ENCODE data around the gene CLTA. TPM values are rescaled to one million over a fixed set of nuclear protein-coding genes. Genes with fewer than 3 reads are reported as not detected.

The CLTA gene
- total and polyA plus RNA-seq, 2 donors (not counting 3 experiments of a cell fraction or from before 2014, with no cell fraction given), result 229 to 317 TPM

DNA sequence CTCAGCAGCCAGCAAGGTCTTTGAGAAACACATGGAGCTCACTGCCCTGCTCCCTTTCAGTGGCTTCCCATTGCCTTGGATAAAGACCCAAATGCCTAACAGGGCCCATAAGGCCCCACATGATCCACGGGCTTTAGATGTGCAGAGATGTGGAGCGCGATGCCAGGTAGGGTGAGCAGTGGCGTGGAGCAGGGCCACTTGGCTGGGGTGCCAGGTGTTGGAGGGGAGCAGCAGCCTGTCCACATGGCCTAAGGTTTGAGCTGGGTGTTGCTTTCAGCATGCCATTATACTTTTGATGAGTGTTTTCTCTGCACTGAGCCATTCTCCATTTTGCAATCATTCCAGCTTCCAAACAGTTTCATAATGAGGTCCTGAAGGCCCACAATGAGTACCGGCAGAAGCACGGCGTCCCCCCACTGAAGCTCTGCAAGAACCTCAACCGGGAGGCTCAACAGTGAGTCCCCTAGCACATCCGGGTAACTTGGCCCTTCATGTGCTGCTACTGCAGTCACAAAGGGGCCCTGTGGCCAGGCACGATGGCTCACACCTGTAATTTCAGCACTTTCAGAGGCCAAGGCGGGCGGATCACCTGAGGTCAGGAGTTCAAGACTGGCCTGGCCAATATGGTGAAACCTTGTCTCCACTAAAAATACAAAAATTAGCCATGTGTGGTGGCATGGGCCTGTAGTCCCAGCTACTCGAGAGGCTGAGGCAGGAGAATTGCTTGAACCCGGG is 43.1 kb upstream of the CLTA start:
- intact Hi-C loops (cut with micrococcal nuclease), result loop anchor here (2.0 kb wide), 1 partner anchor 15 kb away; no protein-coding TSS in a partner anchor
- BruUV-seq (replicated peaks), result no TSS peak
- no peak overlapping the region for H3K27ac ChIP-seq (ENCODE audit: insufficient read depth, low read depth, low read length)

More for the DNA sequence above, 43.1 kb upstream of the CLTA start:
- ChIA-PET POLR2A (no interaction called here), CTCF (interaction anchor here (0.8 to 3.5 kb wide), 4 partner anchors 11 to 124 kb away, joined by 4 to 54 read pairs (median 4); partner anchors contain the start of gene GLIPR2)
- Histone ChIP-seq H3K36me3 (ENCODE audit: control insufficient read depth in 2 of 2, extremely low read depth in 1 of 2, insufficient read depth in 2 of 2, low read length in 2 of 2) (no peaks in the 10 kb centered on the region), H2AFZ (ENCODE audit: low read depth, low read length) (no peak overlapping the region), H4K20me1 (replicated peaks; ENCODE audit: control insufficient read depth, extremely low read depth, insufficient read depth, low read length) (no peaks in the 10 kb centered on the region), H3K79me2 (ENCODE audit: control insufficient read depth, insufficient read depth, low read length) (no peaks in the 10 kb centered on the region), H3K9me3 (replicated peaks; ENCODE audit: control insufficient read depth, insufficient read depth, low read length) (no peaks in the 10 kb centered on the region), H3K9me1 (replicated peaks; ENCODE audit: control insufficient read depth, extremely low read depth, insufficient read depth, low read length) (no peaks in the 10 kb centered on the region), H3K4me1 (ENCODE audit: control insufficient read depth, extremely low read depth, insufficient read depth, low read length) (peaks cover 35% of the 10 kb centered on the region), H3K27me3 (ENCODE audit: control insufficient read depth in 2 of 2, insufficient read depth in 2 of 2, low read length in 2 of 2) (no peaks in the 10 kb centered on the region), H3K4me2 (ENCODE audit: insufficient read depth, low read length) (no peak overlapping the region), H3K9ac (replicated peaks; ENCODE audit: extremely low read depth, insufficient read depth, low read length) (no peak overlapping the region), H3K4me3 (replicated peaks in 1 of 3; ENCODE audit: insufficient read depth in 1 of 3, low read depth in 1 of 3, low read length in 3 of 3) (no peak overlapping the region)
- TF ChIP-seq, protein P1, sequence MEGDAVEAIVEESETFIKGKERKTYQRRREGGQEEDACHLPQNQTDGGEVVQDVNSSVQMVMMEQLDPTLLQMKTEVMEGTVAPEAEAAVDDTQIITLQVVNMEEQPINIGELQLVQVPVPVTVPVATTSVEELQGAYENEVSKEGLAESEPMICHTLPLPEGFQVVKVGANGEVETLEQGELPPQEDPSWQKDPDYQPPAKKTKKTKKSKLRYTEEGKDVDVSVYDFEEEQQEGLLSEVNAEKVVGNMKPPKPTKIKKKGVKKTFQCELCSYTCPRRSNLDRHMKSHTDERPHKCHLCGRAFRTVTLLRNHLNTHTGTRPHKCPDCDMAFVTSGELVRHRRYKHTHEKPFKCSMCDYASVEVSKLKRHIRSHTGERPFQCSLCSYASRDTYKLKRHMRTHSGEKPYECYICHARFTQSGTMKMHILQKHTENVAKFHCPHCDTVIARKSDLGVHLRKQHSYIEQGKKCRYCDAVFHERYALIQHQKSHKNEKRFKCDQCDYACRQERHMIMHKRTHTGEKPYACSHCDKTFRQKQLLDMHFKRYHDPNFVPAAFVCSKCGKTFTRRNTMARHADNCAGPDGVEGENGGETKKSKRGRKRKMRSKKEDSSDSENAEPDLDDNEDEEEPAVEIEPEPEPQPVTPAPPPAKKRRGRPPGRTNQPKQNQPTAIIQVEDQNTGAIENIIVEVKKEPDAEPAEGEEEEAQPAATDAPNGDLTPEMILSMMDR (IDR thresholded peaks at IDR 0.05; ENCODE audit: extremely low read depth in 1 of 2, insufficient read depth in 1 of 2, low read depth in 1 of 2, low read length in 2 of 2), result no peak
- no peak for TF ChIP-seq EZH2 (IDR thresholded peaks at IDR 0.05; ENCODE audit: borderline replicate concordance, low read depth, low read length, severe bottlenecking)
- TF ChIP-seq MYC (IDR thresholded peaks at IDR 0.05; ENCODE audit: low read depth, low read length), result no peak
- DNase-seq (ENCODE audit: low read depth, low spot score) (no peak), FAIRE-seq (no peak)
- dilution Hi-C loops (cut with MboI; ENCODE audit: extremely low pct_ligation_motif_present, low sequenced_read_pairs), result no loop called here

All from endothelial cell of umbilical vein (primary cell).